Measurements from ENCODE around the gene VWF.
"Not testable (repeated sequence)": the region's sequence is repeated elsewhere in the genome, so short reads cannot be mapped to it uniquely, and the experiment has no call there.

- not testable (repeated sequence) for TF ChIP-seq CTCF (IDR thresholded peaks at IDR 0.05; ENCODE audit: low read depth, low read length); EZH2phosphoT487 (IDR thresholded peaks at IDR 0.05; ENCODE audit: low read depth)
These were observed 35.7 kb upstream of the VWF start for GRCh38 chr12:6160049-6160649.
